GM12865 (cell line): ENCODE measurements around the gene NRP2.
A peak's percentile ranks its signal among the peaks of the same experiment; 100 is the strongest.

Source experiments
- DNase-seq: peaks from one replicate; pipeline ENCODE4 v3.0.0; 2010; ENCODE audit warnings: low read depth
- H3K4me3 ChIP-seq: 2 replicates; pipeline ENCODE4 v1.5.1; 2011; ENCODE audit warnings: mild to moderate bottlenecking, low read depth, low read length, control low read depth
- CTCF ChIP-seq: IDR thresholded peaks from 2 replicates; pipeline ENCODE4 v1.5.1; 2011; ENCODE audit warnings: low read length, control low read depth, low read depth, inconsistent platforms; ENCODE audit not compliant: insufficient read depth; ENCODE audit errors: missing control alignments

The NRP2 gene

GRCh38 chr2:205720451-205720902 is 38.2 kb downstream of the NRP2 start:
- H3K4me3 ChIP-seq = no peak overlapping the region
- no peak for TF ChIP-seq CTCF
- DNase-seq = no peak

- TF ChIP-seq CTCF = peak; percentile 30
- DNase-seq = peak; percentile 30
- H3K4me3 ChIP-seq = no peak overlapping the region
These were observed 38.8 kb downstream of the NRP2 start for GRCh38 chr2:205721057-205721449.

- H3K4me3 ChIP-seq = no peak overlapping the region
- no peak for DNase-seq
- no peak for TF ChIP-seq CTCF
These were observed 40.1 kb downstream of the NRP2 start for GRCh38 chr2:205722283-205722918.

GRCh38 chr2:205723179-205723578 is 40.9 kb downstream of the NRP2 start:
- no peak overlapping the region for H3K4me3 ChIP-seq
- no peak for DNase-seq
- no peak for TF ChIP-seq CTCF

- no peak overlapping the region for H3K4me3 ChIP-seq
- no peak for DNase-seq
- TF ChIP-seq CTCF = no peak
These were observed 42.8 kb downstream of the NRP2 start for GRCh38 chr2:205725059-205725458.

- no peak for DNase-seq
- H3K4me3 ChIP-seq = no peak overlapping the region
- TF ChIP-seq CTCF = no peak
These were observed 44.2 kb downstream of the NRP2 start for GRCh38 chr2:205726506-205726905.

- TF ChIP-seq CTCF = no peak
- no peak for DNase-seq
- no peak overlapping the region for H3K4me3 ChIP-seq
These were observed 44.9 kb downstream of the NRP2 start for GRCh38 chr2:205727174-205727573.
